Stimulated activated CD8-positive, alpha-beta memory T cell treated with anti-CD3 and anti-CD28 coated beads, Interleukin-15, amount 100 ng/mL, for 24 hours (primary cell): ENCODE data around the gene RAN.
"Not testable (repeated sequence)": the region's sequence is repeated elsewhere in the genome, so short reads cannot be mapped to it uniquely, and the experiment has no call there.

ENCODE experiments used
- DNase-seq: peaks from one replicate; pipeline ENCODE4 v3.0.0-alpha.2; 2020; ENCODE audit warnings: low read depth

Gene RAN

DNA sequence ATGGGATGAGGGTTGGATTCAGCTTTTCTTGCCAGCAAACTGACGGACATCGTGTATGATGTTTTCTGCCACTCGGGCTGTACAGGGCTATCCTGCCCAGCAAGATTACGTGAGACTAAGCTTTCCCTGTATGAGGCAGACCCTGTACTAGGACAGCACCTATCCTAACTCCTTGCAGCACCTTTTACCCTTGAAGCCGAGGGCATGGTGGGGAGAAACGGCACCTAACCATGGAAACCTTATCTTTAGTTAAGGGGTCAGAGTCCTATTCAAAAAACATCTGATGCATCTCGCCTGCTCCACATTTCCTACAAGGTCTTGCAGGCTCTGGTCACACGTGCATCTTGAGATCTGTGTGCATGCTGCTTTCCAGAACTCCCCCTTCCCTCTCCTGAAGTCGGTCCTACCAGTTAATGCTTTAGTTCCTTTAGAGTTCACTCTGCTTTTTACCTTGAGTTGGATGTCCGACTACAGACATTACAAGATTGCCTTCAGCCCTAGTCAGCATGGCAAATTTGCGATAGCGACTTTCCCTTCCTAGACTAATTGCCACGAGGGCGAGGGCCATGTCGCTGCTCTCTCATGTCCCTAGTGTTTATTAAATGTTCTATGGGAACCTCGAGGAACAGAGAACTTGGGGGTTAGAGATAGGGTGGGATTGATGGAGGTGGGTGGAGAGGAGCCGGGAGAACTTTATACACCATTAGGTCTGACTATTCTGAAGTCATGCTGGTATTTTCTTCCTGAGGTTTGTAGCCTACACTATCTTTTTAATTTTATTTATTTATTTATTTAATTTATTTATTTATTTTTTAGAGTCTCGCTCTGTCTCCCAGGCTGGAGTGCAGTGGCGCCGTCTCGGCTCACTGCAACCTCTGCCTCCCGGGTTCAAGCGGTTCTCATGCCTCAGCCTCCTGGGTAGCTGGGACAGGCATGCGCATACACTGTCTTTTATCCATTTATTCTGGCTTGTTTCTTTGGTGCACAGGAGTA, 6.6 kb downstream of the RAN start:
- DNase-seq, result no peak

DNA sequence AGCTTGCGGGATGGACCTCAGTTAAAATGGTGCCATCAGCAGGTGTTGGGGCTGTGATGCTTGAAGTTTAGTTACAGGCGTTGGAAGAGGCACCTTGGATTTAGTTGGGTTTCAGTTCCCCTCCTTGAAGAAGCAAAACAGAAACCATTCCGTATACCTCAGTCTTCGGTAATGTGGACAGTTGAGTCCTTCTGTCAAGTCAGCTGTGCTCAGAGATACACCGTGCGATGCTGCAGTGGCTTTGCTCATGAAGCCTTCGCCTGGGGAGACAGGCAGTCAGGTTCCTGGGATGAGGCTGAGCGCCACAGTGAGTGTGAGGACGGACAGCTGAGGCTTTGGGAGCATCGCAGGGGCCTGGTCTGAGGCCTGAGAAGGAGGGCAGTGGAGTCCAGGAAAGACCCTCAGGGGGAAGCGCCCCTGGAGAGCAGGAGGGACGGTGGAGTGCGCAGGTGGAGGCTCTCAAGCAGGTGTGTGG, 7.4 kb downstream of the RAN start:
- DNase-seq, result no peak

DNA sequence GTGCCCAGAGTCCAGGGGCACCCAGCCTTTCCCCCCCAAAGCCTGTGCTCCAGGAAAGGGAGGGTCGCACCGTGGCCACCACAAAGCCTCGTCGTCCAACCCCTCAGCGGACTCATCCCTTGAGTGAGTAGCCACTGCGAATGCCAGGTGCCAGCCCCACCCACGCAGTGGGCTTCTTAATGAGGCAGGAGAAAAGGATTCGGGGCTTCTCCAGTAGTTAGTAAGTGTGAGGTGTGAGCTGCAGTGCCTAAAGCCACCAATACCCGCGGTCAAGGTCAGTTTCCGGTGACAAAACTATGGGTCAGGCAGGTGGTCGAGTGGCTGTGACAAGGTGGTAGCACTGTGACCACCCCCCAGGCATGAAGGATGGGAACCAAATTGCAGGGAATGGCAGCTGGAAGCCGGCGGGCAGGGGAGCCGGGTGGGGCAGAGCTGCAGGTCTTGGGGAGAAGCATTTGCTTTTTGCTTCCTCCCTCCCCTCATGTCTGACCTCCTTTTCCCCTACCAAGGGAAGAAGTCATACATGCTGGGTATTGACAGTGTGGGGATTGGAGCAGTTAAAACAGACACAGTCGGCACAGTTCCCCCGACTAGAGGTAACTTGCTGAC, 8.0 kb downstream of the RAN start:
- DNase-seq, result no peak

DNA sequence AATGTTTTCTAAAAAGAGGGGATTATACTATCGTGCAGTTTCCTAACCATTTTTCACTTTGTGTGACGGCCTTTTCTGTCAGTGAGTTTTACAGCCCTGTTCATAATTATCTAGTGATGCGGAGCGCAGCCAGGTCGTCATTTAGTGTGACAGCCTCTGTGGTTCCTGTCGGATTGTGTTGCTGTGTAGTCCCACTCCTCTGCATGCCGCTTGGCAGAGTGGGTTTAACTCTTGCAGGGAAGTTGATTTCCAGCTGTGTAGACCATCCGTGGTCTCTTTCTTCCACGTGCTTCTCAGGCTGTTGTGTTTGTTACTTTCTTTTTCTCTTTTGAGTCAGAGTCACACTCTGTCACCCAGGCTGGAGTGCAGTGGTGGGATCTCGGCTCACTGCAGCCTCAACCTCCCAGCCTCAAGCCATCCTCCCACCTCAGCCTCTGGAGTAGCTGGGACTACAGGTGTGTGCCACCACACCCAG, 8.6 kb downstream of the RAN start:
- DNase-seq, result no peak

DNA sequence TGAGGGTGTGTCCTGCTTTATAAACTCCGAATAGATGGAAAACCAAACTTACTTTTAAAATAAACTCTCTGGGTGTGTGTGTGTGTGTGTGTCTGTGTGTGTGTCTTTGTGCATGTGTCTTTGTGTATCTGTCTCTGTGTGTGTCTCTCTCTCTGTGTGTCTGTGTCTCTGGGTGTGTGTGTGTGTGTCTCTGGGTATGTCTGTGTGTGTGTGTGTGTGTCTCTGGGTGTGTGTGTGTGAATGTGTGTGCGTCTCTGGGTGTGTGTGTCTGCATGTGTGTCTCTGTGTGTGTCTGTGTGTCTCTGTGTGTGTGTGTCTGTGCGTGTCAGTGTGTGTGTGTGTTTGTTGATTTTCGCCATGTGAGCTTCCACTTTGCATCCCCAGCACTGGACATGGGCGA, 9.2 kb downstream of the RAN start:
- no peak for DNase-seq

DNA sequence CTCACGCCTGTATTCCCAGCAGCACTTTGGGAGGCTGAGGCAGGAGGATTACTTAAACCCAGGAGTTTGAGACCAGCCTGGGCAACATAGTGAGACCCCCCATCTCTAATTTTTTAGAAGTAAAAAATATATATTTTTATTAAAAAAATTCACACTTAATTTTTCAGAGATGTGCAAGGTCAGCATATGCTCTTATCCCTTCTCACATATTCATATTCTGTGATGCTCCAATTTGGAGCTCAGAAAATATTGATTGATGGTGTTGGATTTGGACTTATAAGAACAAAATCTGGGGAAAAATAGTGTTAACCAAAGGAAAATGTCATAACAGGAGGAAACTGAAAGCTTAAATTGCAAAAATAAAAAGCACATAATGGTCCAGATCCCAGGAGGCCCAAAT, 9.7 kb downstream of the RAN start:
- no peak for DNase-seq

DNA sequence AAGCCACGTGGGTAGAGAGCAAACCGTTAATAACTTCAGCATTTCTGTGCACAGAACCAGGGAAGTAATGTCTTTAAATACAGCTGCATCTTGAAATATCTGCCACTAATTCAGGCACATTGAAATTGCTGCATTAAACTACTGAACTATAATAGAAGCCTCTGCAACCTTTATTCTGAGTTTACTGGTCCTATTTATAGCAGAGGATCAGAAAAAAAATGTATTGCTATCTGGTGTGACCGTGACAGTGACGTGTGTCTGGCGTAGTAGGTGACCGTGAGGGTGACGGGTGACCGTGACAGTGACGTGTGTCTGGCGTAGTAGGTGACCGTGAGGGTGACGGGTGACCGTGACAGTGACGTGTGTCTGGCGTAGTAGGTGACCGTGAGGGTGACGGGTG, 15.3 kb downstream of the RAN start:
- DNase-seq, result not testable (repeated sequence)

- DNase-seq, result no peak
These were observed 32.2 kb downstream of the RAN start for GRCh38 chr12:130904064-130904463.

DNA sequence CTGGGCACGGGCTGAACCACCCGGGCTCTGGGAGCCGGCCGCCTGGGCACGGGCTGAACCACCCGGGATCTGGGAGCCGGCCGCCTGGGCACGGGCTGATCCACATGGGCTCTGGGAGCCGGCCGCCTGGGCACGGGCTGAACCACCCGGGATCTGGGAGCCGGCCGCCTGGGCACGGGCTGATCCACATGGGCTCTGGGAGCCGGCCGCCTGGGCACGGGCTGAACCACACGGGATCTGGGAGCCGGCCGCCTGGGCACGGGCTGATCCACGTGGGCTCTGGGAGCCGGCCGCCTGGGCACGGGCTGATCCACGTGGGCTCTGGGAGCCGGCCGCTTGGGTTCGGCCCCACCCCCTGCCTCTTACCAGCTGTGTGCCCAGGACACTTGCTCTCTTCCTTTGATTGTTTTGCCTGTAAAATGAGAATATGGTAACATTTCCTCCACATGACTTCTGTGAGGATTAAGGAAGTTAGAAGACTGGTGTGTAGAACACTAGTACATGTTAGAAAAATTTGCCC, 33.1 kb downstream of the RAN start:
- DNase-seq, result not testable (repeated sequence)

GRCh38 chr12:130909111-130909510, 37.2 kb downstream of the RAN start:
- no peak for DNase-seq

DNA sequence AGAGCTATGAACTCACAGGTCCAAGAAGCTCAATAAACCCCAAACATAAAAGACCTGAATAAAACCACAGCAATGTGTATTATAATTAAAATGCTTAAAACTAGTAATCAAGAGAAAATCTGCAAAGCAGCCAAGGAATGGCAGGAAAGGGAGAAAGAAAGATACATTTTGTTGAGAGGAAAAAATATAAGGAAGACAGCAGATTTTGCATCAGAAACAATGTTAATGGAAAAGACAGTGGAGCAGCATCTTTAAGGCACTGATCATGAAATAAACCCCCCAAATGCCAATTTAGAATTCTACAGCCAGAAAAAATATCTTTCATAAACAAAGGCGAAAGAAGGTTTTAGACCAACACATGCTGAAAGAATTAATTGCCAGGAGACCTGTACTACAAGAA, 39.3 kb downstream of the RAN start:
- DNase-seq, result no peak

DNA sequence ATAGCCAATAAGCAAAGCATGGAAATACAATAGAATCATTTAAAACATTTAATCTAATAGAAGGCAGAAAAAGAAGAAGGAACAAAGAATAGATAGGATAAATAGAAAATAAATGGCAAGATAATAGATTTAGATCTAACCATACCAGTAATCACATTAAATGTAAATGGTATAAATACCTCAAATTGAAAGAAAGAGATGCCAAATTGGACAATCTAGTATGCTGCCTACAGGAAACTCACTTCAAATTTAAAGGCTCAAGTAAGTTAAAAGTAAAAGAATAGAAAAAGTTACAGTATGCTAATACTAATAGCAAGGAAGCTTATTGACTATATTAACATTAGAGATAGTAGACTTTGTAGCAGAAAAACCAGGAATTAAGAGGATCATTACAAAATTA, 40.1 kb downstream of the RAN start:
- no peak for DNase-seq

GRCh38 chr12:130916241-130916911, 44.5 kb downstream of the RAN start:
- no peak for DNase-seq

DNA sequence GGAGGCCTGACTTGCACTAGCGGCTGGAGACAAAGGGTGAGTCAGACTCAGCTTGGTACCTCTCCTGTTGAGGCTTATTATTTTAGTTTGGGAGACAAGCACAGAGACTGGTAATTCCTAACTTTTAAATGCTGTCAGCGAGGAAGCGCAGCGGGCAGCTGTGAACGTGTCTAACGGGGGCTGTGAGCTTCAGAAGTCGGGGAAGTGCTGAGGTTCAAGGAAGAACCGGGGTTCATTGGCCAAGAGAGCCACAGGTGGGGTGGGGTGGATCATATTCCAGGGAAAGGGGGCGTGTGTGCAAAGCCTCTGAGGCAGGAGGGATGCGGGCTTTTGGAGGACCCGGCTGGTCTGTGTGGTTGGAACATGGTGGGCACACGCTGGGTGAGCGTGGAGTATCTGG, 45.7 kb downstream of the RAN start:
- no peak for DNase-seq

- DNase-seq, result no peak
These were observed 47.2 kb downstream of the RAN start for GRCh38 chr12:130919086-130919485.

- no peak for DNase-seq
These were observed 48.3 kb downstream of the RAN start for GRCh38 chr12:130920119-130920703.

- no peak for DNase-seq
These were observed 49.0 kb downstream of the RAN start for GRCh38 chr12:130920723-130921381.

DNA sequence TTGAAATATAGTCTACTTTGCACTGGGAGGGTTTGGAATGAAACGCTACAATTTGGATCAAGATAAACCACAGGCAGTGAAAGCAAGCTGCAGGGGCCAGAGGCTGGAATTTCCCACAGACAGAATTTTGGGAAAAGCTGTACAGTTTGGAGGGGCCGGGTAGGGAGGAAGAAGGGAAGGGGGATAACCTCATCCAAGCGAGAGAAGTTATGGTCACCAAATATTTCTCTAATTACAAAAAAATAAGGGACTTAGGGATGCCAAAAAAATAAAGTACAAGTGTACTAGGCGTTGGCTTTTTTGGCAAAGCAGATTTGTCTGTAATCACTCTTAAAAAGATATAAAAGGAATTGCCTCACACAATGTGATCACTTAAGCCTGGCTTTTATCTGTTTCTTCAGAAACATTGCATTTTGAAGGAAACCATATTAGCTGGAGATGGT, 50.7 kb downstream of the RAN start:
- no peak for DNase-seq

DNA sequence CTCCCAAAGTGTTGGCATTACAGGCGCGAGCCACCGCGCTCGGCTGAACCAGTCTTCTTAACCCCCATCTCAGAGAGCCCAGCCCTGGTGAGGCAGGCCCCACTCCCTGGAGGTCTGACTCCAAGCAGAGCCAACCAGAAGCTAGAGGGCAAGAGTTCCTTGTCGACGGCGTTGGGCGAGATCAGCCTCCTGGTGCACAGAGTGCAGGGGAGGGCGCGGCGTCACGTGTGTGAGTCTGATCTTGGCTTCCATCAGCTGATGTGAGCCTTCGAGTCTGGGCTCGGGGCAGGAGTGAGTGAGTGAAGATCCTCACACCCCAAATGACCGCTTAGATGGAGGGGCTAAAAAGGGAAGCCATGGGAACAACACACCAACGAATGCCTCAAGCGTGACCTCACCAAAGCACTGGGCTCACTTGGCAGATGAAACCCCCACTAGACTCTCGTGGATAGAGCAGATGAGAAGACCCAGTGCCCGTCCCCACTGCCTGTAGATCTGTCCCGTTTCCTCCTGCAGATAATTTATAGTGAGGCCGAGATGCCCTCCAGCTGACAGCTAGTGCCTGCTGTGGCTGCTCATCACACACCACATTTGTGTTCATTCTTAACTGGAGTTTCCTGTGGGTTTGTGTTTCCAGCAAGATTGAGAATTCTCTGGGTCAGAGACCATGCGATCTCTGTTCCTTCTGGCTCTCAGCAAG, 53.2 kb downstream of the RAN start:
- no peak for DNase-seq

DNA sequence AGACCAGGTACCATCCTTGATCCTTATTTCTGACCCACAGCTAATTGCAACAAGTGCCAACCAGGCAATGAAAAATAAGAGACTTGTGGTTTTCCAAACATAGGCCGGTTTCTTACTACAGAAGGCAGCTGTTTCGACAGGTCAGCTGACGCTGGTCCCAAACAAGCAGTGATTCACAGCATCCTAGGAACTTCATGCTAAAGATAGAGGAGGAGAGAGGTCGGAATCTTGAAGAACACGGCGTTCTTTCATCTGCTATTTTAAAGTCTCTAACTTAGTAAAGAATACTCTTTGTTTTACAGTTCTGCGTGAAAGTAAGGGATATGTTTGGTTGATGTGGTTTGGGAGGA, 53.8 kb downstream of the RAN start:
- DNase-seq, result no peak
